ENCODE results near the gene GLUL. TPM values are rescaled to one million over a fixed set of nuclear protein-coding genes. Genes with fewer than 3 reads are reported as not detected.

Gene GLUL
- 10 to 100 TPM; 76.6 to 96.1 TPM for total RNA-seq

- H3K4me1 Mint-ChIP-seq (ENCODE audit: low read depth), result peaks cover 23% of the 10 kb centered on the region
- H3K36me3 Mint-ChIP-seq (ENCODE audit: insufficient read depth in 2 of 2), result peaks cover 3 to 6% of the 10 kb centered on the region in 2 donors
- ATAC-seq (replicated peaks in 1 of 2), result peak; percentile 86
- peak within 1 kb of the TSS; percentile 87 to 92 for H3K4me3 Mint-ChIP-seq
- H3K27ac Mint-ChIP-seq, result peak within 1 kb of the TSS; percentile 75
- H3K9me3 Mint-ChIP-seq, result no peaks in the 10 kb centered on the region
- DNase-seq, result peak; percentile 80 to 83
- peaks cover 9% of the 10 kb centered on the region for H3K27me3 Mint-ChIP-seq (ENCODE audit: low read depth)
Measured at GRCh38 chr1:182391362-182392049, at the start of gene GLUL. TSS of gene GLUL (minus strand) at chr1:182391790. CDS start at chr1:182388737, 3,053 bp downstream.

GRCh38 chr1:182438326-182438725, 46.7 kb upstream of the GLUL start:
- no peak for ATAC-seq (replicated peaks in 1 of 2)
- H3K27me3 Mint-ChIP-seq (ENCODE audit: low read depth), result peaks cover 13% of the 10 kb centered on the region
- H3K9me3 Mint-ChIP-seq, result peaks cover 3 to 5% of the 10 kb centered on the region in 2 donors
- peaks cover 2 to 3% of the 10 kb centered on the region in 2 donors for H3K36me3 Mint-ChIP-seq (ENCODE audit: insufficient read depth in 2 of 2)
- DNase-seq, result no peak
- H3K27ac Mint-ChIP-seq, result no peak overlapping the region
- no peaks in the 10 kb centered on the region for H3K4me1 Mint-ChIP-seq (ENCODE audit: low read depth)
- H3K4me3 Mint-ChIP-seq, result no peak overlapping the region

GRCh38 chr1:182433580-182433979, 42.0 kb upstream of the GLUL start:
- H3K36me3 Mint-ChIP-seq (ENCODE audit: insufficient read depth in 2 of 2), result peaks cover 2 to 3% of the 10 kb centered on the region in 2 donors
- H3K4me3 Mint-ChIP-seq, result no peak overlapping the region
- DNase-seq (no peak), ATAC-seq (replicated peaks in 1 of 2) (no peak)
- peaks cover 13% of the 10 kb centered on the region for H3K27me3 Mint-ChIP-seq (ENCODE audit: low read depth)
- H3K4me1 Mint-ChIP-seq (ENCODE audit: low read depth), result peaks cover 20% of the 10 kb centered on the region
- H3K27ac Mint-ChIP-seq, result no peak overlapping the region
- H3K9me3 Mint-ChIP-seq, result peaks cover 3 to 5% of the 10 kb centered on the region in 2 donors

GRCh38 chr1:182431278-182431677, 39.7 kb upstream of the GLUL start:
- Mint-ChIP-seq H3K4me1 (ENCODE audit: low read depth) (peaks cover 36% of the 10 kb centered on the region), H3K27me3 (ENCODE audit: low read depth) (no peaks in the 10 kb centered on the region), H3K27ac (no peak overlapping the region), H3K4me3 (no peak overlapping the region), H3K36me3 (ENCODE audit: insufficient read depth in 2 of 2) (no peaks in the 10 kb centered on the region), H3K9me3 (no peaks in the 10 kb centered on the region)
- no peak for DNase-seq
- no peak for ATAC-seq (replicated peaks in 1 of 2)

GRCh38 chr1:182430263-182431068, 38.9 kb upstream of the GLUL start:
- Mint-ChIP-seq H3K36me3 (ENCODE audit: insufficient read depth in 2 of 2) (no peaks in the 10 kb centered on the region), H3K27me3 (ENCODE audit: low read depth) (no peaks in the 10 kb centered on the region), H3K4me3 (peak overlapping the region; percentile 47 to 62), H3K27ac (no peak overlapping the region), H3K4me1 (ENCODE audit: low read depth) (peaks cover 36% of the 10 kb centered on the region), H3K9me3 (no peaks in the 10 kb centered on the region)
- DNase-seq, result peak; percentile 57 to 59
- peak; percentile 88 to 91 for ATAC-seq (replicated peaks in 1 of 2)

GRCh38 chr1:182428043-182428442, 36.5 kb upstream of the GLUL start:
- ATAC-seq (replicated peaks in 1 of 2) (peak in 1 of 2 donors; percentile 26), DNase-seq (no peak)
- Mint-ChIP-seq H3K36me3 (ENCODE audit: insufficient read depth in 2 of 2) (no peaks in the 10 kb centered on the region), H3K27ac (no peak overlapping the region), H3K4me3 (no peak overlapping the region), H3K9me3 (no peaks in the 10 kb centered on the region), H3K27me3 (ENCODE audit: low read depth) (peaks cover 6% of the 10 kb centered on the region), H3K4me1 (ENCODE audit: low read depth) (peaks cover 36% of the 10 kb centered on the region)

GRCh38 chr1:182426442-182427430, 35.1 kb upstream of the GLUL start:
- H3K4me3 Mint-ChIP-seq, result no peak overlapping the region
- DNase-seq (no peak), ATAC-seq (replicated peaks in 1 of 2) (no peak)
- no peaks in the 10 kb centered on the region for H3K9me3 Mint-ChIP-seq
- H3K36me3 Mint-ChIP-seq (ENCODE audit: insufficient read depth in 2 of 2), result no peaks in the 10 kb centered on the region
- no peak overlapping the region for H3K27ac Mint-ChIP-seq
- peaks cover 36% of the 10 kb centered on the region for H3K4me1 Mint-ChIP-seq (ENCODE audit: low read depth)
- H3K27me3 Mint-ChIP-seq (ENCODE audit: low read depth), result peaks cover 6% of the 10 kb centered on the region

GRCh38 chr1:182415789-182416188, 24.2 kb upstream of the GLUL start:
- ATAC-seq (replicated peaks in 1 of 2), result peak; percentile 57 to 63
- Mint-ChIP-seq H3K27me3 (ENCODE audit: low read depth) (peaks cover 24% of the 10 kb centered on the region), H3K4me1 (ENCODE audit: low read depth) (no peaks in the 10 kb centered on the region), H3K36me3 (ENCODE audit: insufficient read depth in 2 of 2) (no peaks in the 10 kb centered on the region), H3K9me3 (no peaks in the 10 kb centered on the region), H3K4me3 (no peak overlapping the region), H3K27ac (no peak overlapping the region)
- DNase-seq, result no peak

GRCh38 chr1:182413969-182414368, 22.4 kb upstream of the GLUL start:
- H3K4me1 Mint-ChIP-seq (ENCODE audit: low read depth), result no peaks in the 10 kb centered on the region
- no peak overlapping the region for H3K27ac Mint-ChIP-seq
- DNase-seq (no peak), ATAC-seq (replicated peaks in 1 of 2) (no peak)
- no peaks in the 10 kb centered on the region for H3K9me3 Mint-ChIP-seq
- H3K27me3 Mint-ChIP-seq (ENCODE audit: low read depth), result peaks cover 37% of the 10 kb centered on the region
- H3K36me3 Mint-ChIP-seq (ENCODE audit: insufficient read depth in 2 of 2), result no peaks in the 10 kb centered on the region
- H3K4me3 Mint-ChIP-seq, result no peak overlapping the region

GRCh38 chr1:182413486-182413885, 21.9 kb upstream of the GLUL start:
- Mint-ChIP-seq H3K4me3 (no peak overlapping the region), H3K4me1 (ENCODE audit: low read depth) (no peaks in the 10 kb centered on the region), H3K27ac (no peak overlapping the region), H3K27me3 (ENCODE audit: low read depth) (peaks cover 41% of the 10 kb centered on the region), H3K36me3 (ENCODE audit: insufficient read depth in 2 of 2) (no peaks in the 10 kb centered on the region), H3K9me3 (no peaks in the 10 kb centered on the region)
- DNase-seq, result no peak
- ATAC-seq (replicated peaks in 1 of 2), result no peak

GRCh38 chr1:182410620-182411273, 19.2 kb upstream of the GLUL start:
- Mint-ChIP-seq H3K36me3 (ENCODE audit: insufficient read depth in 2 of 2) (peaks cover 0 to 2% of the 10 kb centered on the region in 2 donors), H3K9me3 (peaks cover under 1 to 2% of the 10 kb centered on the region in 2 donors), H3K27ac (no peak overlapping the region), H3K4me3 (no peak overlapping the region), H3K27me3 (ENCODE audit: low read depth) (peaks cover 45% of the 10 kb centered on the region), H3K4me1 (ENCODE audit: low read depth) (no peaks in the 10 kb centered on the region)
- DNase-seq (no peak), ATAC-seq (replicated peaks in 1 of 2) (no peak)

- Mint-ChIP-seq H3K9me3 (peaks cover 4 to 7% of the 10 kb centered on the region in 2 donors), H3K27ac (no peak overlapping the region), H3K36me3 (ENCODE audit: insufficient read depth in 2 of 2) (peaks cover 2 to 3% of the 10 kb centered on the region in 2 donors), H3K27me3 (ENCODE audit: low read depth) (peaks cover 40% of the 10 kb centered on the region), H3K4me3 (no peak overlapping the region), H3K4me1 (ENCODE audit: low read depth) (no peaks in the 10 kb centered on the region)
- ATAC-seq (replicated peaks in 1 of 2) (no peak), DNase-seq (no peak)
Measured at GRCh38 chr1:182410138-182410537, 18.5 kb upstream of the GLUL start.
